Measurements from ENCODE around the gene SCN5A. TPM values are rescaled to one million over a fixed set of nuclear protein-coding genes. Genes with fewer than 3 reads are reported as not detected.

The SCN5A gene
- total RNA-seq, 1 experiment from 2014 or later, result 13.6 TPM

DNA sequence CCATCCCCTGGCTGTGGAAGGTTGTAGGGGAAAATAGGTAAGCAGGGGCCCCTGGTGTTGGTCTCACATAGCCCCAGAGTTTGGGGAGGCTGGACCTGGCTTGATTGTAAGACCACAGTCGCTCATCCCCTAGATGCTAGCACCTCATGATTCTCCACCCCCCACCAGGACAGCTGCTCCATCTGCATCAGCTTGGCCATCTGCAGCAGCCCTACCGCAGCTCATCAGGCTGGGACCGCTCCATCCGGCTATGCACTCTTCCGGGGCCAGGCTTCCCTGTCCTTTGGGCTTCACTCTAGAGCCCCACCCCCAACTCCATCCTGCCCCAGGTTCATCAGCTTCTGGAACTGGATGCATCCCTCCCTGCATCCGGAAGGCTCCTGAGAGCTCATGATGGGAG lies 12.6 kb downstream of the SCN5A start (continued):
- TF ChIP-seq FOXP4 (CRISPR knock-in tag; IDR thresholded peaks at IDR 0.05), result no peak
- no peak for TF ChIP-seq ZNF396 (CRISPR knock-in tag; IDR thresholded peaks at IDR 0.05; ENCODE audit: borderline replicate concordance)
- TF ChIP-seq, protein P1, sequence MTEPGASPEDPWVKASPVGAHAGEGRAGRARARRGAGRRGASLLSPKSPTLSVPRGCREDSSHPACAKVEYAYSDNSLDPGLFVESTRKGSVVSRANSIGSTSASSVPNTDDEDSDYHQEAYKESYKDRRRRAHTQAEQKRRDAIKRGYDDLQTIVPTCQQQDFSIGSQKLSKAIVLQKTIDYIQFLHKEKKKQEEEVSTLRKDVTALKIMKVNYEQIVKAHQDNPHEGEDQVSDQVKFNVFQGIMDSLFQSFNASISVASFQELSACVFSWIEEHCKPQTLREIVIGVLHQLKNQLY (CRISPR knock-in tag; IDR thresholded peaks at IDR 0.05), result no peak

DNA sequence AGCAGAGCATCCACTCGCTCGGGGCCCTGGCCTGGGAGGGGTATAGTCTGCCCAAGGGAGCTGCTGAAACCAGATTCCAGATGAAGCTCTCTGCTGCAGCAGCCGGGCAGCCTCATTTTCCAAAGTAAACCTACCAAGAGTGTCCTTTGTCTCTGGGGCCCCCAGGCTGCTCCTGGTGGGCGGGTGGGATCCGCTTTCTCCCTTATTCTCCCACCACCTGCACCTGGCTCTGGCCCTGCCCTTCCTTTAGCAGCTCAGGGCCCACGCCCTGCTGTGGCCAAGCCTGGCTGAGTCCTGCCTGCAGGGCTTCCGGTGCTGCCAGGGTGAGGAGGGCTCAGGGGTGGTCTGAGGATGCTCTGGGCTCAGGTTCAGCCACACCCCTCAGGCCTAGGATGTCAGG lies 13.0 kb downstream of the SCN5A start:
- Mint-ChIP-seq H3K9me3 (no peaks in the 10 kb centered on the region), H3K27ac (no peak overlapping the region), H3K4me3 (no peak overlapping the region), H3K4me1 (peaks cover 45% of the 10 kb centered on the region), H3K27me3 (ENCODE audit: low read depth) (no peaks in the 10 kb centered on the region; the same call in 1 of the 2 replicates), H3K36me3 (no peaks in the 10 kb centered on the region)
- TF ChIP-seq CBFB (CRISPR knock-in tag; IDR thresholded peaks at IDR 0.05; ENCODE audit: low read depth) (no peak), FOXP4 (CRISPR knock-in tag; IDR thresholded peaks at IDR 0.05) (no peak), CREM (CRISPR knock-in tag; IDR thresholded peaks at IDR 0.05) (no peak), FOXP1 (CRISPR knock-in tag; IDR thresholded peaks at IDR 0.05; ENCODE audit: borderline replicate concordance) (no peak), MXD4 (CRISPR knock-in tag; IDR thresholded peaks at IDR 0.05; ENCODE audit: borderline replicate concordance) (no peak), ERG (CRISPR knock-in tag; IDR thresholded peaks at IDR 0.05) (no peak), SMAD4 (CRISPR knock-in tag; IDR thresholded peaks at IDR 0.05) (no peak), FOXJ3 (CRISPR knock-in tag; IDR thresholded peaks at IDR 0.05; ENCODE audit: borderline replicate concordance) (no peak), ZSCAN18 (CRISPR knock-in tag; IDR thresholded peaks at IDR 0.05) (no peak), NFE2L1 (CRISPR knock-in tag; IDR thresholded peaks at IDR 0.05) (no peak), E2F5 (CRISPR knock-in tag; IDR thresholded peaks at IDR 0.05) (no peak)
- TF ChIP-seq, protein P2, sequence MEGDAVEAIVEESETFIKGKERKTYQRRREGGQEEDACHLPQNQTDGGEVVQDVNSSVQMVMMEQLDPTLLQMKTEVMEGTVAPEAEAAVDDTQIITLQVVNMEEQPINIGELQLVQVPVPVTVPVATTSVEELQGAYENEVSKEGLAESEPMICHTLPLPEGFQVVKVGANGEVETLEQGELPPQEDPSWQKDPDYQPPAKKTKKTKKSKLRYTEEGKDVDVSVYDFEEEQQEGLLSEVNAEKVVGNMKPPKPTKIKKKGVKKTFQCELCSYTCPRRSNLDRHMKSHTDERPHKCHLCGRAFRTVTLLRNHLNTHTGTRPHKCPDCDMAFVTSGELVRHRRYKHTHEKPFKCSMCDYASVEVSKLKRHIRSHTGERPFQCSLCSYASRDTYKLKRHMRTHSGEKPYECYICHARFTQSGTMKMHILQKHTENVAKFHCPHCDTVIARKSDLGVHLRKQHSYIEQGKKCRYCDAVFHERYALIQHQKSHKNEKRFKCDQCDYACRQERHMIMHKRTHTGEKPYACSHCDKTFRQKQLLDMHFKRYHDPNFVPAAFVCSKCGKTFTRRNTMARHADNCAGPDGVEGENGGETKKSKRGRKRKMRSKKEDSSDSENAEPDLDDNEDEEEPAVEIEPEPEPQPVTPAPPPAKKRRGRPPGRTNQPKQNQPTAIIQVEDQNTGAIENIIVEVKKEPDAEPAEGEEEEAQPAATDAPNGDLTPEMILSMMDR (IDR thresholded peaks at IDR 0.05), result no peak
- TF ChIP-seq, protein P3, sequence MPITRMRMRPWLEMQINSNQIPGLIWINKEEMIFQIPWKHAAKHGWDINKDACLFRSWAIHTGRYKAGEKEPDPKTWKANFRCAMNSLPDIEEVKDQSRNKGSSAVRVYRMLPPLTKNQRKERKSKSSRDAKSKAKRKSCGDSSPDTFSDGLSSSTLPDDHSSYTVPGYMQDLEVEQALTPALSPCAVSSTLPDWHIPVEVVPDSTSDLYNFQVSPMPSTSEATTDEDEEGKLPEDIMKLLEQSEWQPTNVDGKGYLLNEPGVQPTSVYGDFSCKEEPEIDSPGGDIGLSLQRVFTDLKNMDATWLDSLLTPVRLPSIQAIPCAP (CRISPR knock-in tag; IDR thresholded peaks at IDR 0.05), result no peak
- TF ChIP-seq, protein P4, sequence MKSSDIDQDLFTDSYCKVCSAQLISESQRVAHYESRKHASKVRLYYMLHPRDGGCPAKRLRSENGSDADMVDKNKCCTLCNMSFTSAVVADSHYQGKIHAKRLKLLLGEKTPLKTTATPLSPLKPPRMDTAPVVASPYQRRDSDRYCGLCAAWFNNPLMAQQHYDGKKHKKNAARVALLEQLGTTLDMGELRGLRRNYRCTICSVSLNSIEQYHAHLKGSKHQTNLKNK (CRISPR knock-in tag; IDR thresholded peaks at IDR 0.05), result no peak
- TF ChIP-seq, protein P5, sequence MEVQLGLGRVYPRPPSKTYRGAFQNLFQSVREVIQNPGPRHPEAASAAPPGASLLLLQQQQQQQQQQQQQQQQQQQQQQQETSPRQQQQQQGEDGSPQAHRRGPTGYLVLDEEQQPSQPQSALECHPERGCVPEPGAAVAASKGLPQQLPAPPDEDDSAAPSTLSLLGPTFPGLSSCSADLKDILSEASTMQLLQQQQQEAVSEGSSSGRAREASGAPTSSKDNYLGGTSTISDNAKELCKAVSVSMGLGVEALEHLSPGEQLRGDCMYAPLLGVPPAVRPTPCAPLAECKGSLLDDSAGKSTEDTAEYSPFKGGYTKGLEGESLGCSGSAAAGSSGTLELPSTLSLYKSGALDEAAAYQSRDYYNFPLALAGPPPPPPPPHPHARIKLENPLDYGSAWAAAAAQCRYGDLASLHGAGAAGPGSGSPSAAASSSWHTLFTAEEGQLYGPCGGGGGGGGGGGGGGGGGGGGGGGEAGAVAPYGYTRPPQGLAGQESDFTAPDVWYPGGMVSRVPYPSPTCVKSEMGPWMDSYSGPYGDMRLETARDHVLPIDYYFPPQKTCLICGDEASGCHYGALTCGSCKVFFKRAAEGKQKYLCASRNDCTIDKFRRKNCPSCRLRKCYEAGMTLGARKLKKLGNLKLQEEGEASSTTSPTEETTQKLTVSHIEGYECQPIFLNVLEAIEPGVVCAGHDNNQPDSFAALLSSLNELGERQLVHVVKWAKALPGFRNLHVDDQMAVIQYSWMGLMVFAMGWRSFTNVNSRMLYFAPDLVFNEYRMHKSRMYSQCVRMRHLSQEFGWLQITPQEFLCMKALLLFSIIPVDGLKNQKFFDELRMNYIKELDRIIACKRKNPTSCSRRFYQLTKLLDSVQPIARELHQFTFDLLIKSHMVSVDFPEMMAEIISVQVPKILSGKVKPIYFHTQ (CRISPR knock-in tag; IDR thresholded peaks at IDR 0.05), result no peak
- ChIA-PET POLR2A (interaction anchor here (1.0 kb wide), 1 partner anchor 9 kb away, joined by 5 read pairs; no protein-coding TSS in a partner anchor), CTCF (interaction anchor here (1.0 to 5.5 kb wide), 10 partner anchors 8 to 363 kb away, joined by 3 to 25 read pairs (median 13); no protein-coding TSS in a partner anchor)
- no peak for DNase-seq (ENCODE audit: low spot score)
- ATAC-seq, result peak; percentile 6

All from WTC11 (cell line).